ENCODE results near the gene RBMY1A1. TPM values are rescaled to one million over a fixed set of nuclear protein-coding genes. Genes with fewer than 3 reads are reported as not detected.
"Not testable (repeated sequence)": the region's sequence is repeated elsewhere in the genome, so short reads cannot be mapped to it uniquely, and the experiment has no call there.

The RBMY1A1 gene
- total RNA-seq: not detected

GRCh38 chrY:21534579-21534978 is at the start of gene RBMY1A1:
Gene RBMY1A1 (plus strand): TSS chrY:21534879. CDS start chrY:21536892, 2,013 bp downstream.
- H3K4me3 ChIP-seq; H3K4me1 ChIP-seq; H3K27me3 ChIP-seq; intact Hi-C loops (cut with DNase I); H3K9me3 ChIP-seq; H3K36me3 ChIP-seq; H3K27ac ChIP-seq; DNase-seq (ENCODE audit: extremely low spot score in 2 of 2): not testable (repeated sequence)

DNA sequence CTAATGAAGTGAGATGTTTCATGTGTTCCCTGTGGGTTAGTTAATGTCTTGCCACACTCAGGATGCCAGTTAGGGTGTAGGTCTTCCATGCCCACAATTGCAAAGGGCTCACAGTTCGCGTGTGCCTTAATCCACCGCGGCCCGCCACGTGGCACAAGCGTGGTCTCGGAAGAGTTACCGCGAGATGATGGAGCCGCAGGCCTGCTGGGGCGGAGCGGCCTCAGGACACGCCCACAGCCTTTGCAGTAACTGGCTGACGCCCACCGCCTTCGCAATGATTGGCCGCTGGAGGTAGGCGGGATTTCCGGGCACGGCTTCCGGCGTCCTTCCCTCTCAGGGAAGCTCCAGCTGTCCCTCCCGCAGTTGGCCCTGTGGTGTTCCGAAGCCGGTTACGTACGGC is 23.6 kb upstream of the RBMY1A1 start, which contains the start of gene RBMY1B:
TSS of gene RBMY1B (plus strand) at position 301 of the 400 bp plus-strand sequence. CDS start 2,013 bp downstream, outside the sequence.
- H3K4me1 ChIP-seq; DNase-seq (ENCODE audit: extremely low spot score in 2 of 2); H3K27ac ChIP-seq; intact Hi-C loops (cut with DNase I); H3K4me3 ChIP-seq; H3K9me3 ChIP-seq; H3K36me3 ChIP-seq; H3K27me3 ChIP-seq: not testable (repeated sequence)

DNA sequence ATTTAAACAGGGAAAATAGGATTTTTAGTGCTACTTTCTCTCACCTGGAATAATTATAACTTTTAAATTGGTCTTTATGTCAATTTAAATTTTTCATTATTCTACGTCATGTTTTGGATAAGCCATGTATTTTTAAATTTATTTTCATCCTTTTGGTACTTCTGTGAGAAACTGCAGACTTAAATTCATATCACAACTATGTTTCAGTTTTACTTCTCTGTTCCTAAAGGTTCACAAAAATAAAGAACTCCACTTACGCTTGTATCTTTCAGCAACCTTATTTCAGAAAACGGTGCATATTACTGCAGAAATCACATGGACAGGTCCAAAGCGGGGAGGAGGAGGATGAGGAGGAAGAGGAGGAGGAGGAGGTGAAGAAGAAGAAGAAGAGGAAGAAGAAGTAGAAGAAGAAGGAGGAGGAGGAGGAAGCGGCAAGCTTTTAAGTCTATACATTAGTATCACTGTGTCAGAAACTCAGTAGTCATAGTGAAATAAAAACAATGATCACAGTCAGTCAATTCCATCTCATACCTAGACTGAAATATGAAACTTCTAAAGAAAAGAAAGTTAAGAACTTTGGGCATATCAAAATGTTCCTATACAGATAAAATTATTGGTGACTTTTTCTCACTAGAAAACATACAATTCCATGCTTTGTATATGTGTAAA is 24.8 kb downstream of the RBMY1A1 start:
- intact Hi-C loops (cut with DNase I); H3K9me3 ChIP-seq; H3K4me3 ChIP-seq; H3K4me1 ChIP-seq; H3K27me3 ChIP-seq; H3K27ac ChIP-seq; H3K36me3 ChIP-seq; DNase-seq (ENCODE audit: extremely low spot score in 2 of 2): not testable (repeated sequence)

DNA sequence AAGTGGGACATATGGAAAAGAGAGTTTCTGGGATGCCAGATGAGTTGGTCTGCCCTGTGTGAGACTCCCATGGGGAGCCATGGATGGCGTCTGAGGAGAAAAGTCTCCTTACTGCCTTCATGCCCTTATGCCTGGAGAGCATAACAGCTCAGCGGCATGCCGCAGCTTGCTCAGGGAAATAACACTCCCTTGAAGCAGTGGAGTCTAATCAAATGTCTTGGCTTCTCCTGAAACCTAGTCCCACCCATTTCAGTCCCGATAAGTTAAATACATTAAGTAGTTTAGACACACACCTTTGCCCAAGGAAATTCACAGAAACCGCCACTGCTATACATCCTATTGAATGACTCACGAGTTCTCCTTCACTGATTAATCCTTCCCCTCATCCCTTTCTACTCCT is 50.8 kb downstream of the RBMY1A1 start:
- Histone ChIP-seq H3K27ac (no peak overlapping the region), H3K27me3 (no peaks in the 10 kb centered on the region), H3K4me3 (no peak overlapping the region), H3K36me3 (no peaks in the 10 kb centered on the region), H3K9me3 (no peaks in the 10 kb centered on the region), H3K4me1 (no peaks in the 10 kb centered on the region)
- intact Hi-C loops (cut with DNase I): no loop called here
- DNase-seq (ENCODE audit: extremely low spot score in 2 of 2): no peak
- TF ChIP-seq POLR2A (IDR thresholded peaks at IDR 0.05): no peak
- TF ChIP-seq, protein P1, sequence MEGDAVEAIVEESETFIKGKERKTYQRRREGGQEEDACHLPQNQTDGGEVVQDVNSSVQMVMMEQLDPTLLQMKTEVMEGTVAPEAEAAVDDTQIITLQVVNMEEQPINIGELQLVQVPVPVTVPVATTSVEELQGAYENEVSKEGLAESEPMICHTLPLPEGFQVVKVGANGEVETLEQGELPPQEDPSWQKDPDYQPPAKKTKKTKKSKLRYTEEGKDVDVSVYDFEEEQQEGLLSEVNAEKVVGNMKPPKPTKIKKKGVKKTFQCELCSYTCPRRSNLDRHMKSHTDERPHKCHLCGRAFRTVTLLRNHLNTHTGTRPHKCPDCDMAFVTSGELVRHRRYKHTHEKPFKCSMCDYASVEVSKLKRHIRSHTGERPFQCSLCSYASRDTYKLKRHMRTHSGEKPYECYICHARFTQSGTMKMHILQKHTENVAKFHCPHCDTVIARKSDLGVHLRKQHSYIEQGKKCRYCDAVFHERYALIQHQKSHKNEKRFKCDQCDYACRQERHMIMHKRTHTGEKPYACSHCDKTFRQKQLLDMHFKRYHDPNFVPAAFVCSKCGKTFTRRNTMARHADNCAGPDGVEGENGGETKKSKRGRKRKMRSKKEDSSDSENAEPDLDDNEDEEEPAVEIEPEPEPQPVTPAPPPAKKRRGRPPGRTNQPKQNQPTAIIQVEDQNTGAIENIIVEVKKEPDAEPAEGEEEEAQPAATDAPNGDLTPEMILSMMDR (IDR thresholded peaks at IDR 0.05): no peak

GRCh38 chrY:21586454-21586853 is 51.8 kb downstream of the RBMY1A1 start:
- H3K27me3 ChIP-seq; DNase-seq (ENCODE audit: extremely low spot score in 2 of 2); H3K36me3 ChIP-seq; H3K4me3 ChIP-seq; H3K4me1 ChIP-seq; H3K27ac ChIP-seq; intact Hi-C loops (cut with DNase I); H3K9me3 ChIP-seq: not testable (repeated sequence)

DNA sequence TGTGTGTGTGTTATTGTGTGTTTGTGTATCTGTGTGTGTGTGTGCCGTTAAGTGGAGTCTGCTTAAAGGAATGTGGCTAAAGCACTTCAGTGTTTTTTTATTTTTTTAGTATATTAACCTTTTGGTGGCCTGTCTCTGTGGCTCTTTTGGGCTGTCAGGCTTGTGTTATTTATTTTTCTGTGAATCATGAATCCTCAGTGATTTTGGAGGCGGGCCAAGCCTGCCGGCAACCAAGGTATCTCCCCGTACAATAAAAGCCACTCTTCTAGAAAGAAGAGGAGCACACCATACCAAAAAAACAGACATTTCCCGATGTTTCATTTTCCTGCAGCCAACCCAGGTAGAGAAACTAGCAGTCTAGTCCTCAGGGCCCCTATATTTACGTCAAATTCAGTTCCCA is 57.4 kb downstream of the RBMY1A1 start:
- DNase-seq (ENCODE audit: extremely low spot score in 2 of 2): no peak
- no peak for TF ChIP-seq POLR2A (IDR thresholded peaks at IDR 0.05)
- no peak for TF ChIP-seq POLR2AphosphoS5 (IDR thresholded peaks at IDR 0.05; ENCODE audit: insufficient read depth in 1 of 2, low read depth in 1 of 2)
- TF ChIP-seq, protein P1 (IDR thresholded peaks at IDR 0.05): no peak
- H3K9me3 ChIP-seq: no peaks in the 10 kb centered on the region
- H3K27ac ChIP-seq: no peak overlapping the region
- no peak overlapping the region for H3K4me3 ChIP-seq
- no peaks in the 10 kb centered on the region for H3K36me3 ChIP-seq
- intact Hi-C loops (cut with DNase I): no loop called here
- H3K27me3 ChIP-seq: no peaks in the 10 kb centered on the region
- H3K4me1 ChIP-seq: no peaks in the 10 kb centered on the region

GRCh38 chrY:21596287-21596686 is 61.6 kb downstream of the RBMY1A1 start:
- H3K9me3 ChIP-seq; H3K4me1 ChIP-seq; H3K27me3 ChIP-seq; H3K36me3 ChIP-seq; DNase-seq (ENCODE audit: extremely low spot score in 2 of 2); intact Hi-C loops (cut with DNase I); H3K27ac ChIP-seq; H3K4me3 ChIP-seq: not testable (repeated sequence)

Other genes starting within 250 kb of the RBMY1A1 start
- not detected for gene RBMY1B, start 23.5 kb upstream of the RBMY1A1 start, total RNA-seq

Measured in vagina (tissue), 2 donors.